Mesodermal cell (in vitro differentiated cells): Measurements from ENCODE around the gene GDPGP1.

Source experiments
- H3K27ac ChIP-seq: 2 replicates; pipeline ENCODE4 v1.7.0; 2013; ENCODE audit warnings: mild to moderate bottlenecking, low read depth, low read length, moderate library complexity; ENCODE audit not compliant: severe bottlenecking
- H3K36me3 ChIP-seq: 2 replicates; pipeline ENCODE4 v1.7.1; 2013; ENCODE audit warnings: mild to moderate bottlenecking, low read length, moderate library complexity; ENCODE audit not compliant: control insufficient read depth, insufficient read depth
- H3K4me1 ChIP-seq: one replicate; pipeline ENCODE4 v1.7.1; 2013; ENCODE audit warnings: mild to moderate bottlenecking, low read length; ENCODE audit not compliant: insufficient read depth, control insufficient read depth, poor library complexity, severe bottlenecking
- H3K4me3 ChIP-seq: 2 replicates; pipeline ENCODE4 v1.7.0; 2013; ENCODE audit warnings: low read length, control low read depth, mild to moderate bottlenecking; ENCODE audit not compliant: insufficient read depth, poor library complexity, severe bottlenecking; ENCODE audit errors: extremely low read depth
- H3K9me3 ChIP-seq: 2 replicates; pipeline ENCODE4 v1.7.1; 2013; ENCODE audit warnings: mild to moderate bottlenecking, low read length, moderate library complexity; ENCODE audit not compliant: control insufficient read depth
- WGBS, 2 experiments: methylation state at CpG; one replicate each; pipeline ENCODE4 v1.1.5; 2013; ENCODE audit warnings: missing lambda C conversion rate in 2 of 2; ENCODE audit not compliant: insufficient coverage in 2 of 2; 5-methylcytosine and 5-hydroxymethylcytosine counted together

The GDPGP1 gene

DNA sequence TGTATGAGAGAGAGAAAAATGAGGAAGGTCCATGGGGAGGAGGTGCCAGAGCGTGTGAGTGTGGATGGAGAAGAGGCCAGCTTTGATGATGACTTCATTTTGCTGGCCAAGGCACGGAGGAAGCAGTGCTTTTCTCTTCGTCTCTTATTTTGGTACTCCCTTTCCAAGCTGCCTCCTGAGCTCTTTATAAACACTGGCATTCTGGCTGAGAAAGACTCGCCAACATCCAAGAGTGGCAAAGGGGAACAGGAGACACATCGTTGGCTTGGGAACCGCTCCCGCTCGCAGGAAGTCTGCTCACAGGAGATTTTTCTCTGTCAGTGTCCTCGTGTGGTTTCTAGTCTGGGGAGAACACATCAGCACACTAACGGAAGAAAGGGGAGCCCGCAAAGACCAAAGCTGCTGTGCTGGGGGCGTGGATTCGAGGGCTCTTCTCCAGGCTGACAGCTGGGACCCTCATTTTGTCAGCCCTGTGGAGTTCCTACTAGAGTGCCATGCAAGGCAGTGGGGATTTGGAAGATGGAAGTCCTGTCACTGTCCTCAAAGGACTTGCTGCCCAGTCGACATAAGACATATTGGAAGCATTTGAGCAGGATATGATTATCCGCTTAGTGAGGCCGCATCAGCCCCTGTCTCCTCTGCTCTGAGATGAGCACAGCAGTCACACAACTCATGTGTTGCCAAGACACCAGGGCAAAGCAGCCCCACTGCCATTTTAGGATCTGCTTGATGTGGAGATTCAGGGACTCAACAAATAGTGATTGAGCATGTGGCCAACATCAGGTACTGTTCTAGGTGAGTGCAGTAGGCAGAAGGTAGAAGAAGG, 40.8 kb upstream of the GDPGP1 start:
- no peak overlapping the region for H3K27ac ChIP-seq
- H3K4me1 ChIP-seq, result no peaks in the 10 kb centered on the region
- WGBS, 2 experiments, result 94 to 95% methylated on average over 16 of the region's 16 CpGs
- no peak overlapping the region for H3K4me3 ChIP-seq
- H3K9me3 ChIP-seq, result no peaks in the 10 kb centered on the region
- no peaks in the 10 kb centered on the region for H3K36me3 ChIP-seq

DNA sequence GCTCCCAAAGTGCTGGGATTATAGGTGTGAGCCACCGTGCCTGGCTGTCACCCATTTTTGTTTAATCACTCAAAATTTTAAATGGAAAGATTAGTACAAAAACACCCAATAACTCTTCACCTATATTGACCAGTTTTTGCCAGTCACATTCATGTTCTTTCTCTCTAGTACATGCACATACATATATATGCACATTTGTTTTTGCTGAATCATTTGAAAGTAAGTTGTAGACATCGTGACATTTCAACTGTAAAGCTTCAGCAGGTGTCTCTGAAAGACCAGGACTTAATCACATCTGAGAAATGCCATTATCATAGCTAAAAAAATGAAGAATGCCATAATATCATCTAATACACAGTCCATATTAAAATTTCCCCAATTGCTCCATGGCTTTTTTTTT, 39.4 kb upstream of the GDPGP1 start:
- whole genome bisulfite sequencing, 2 experiments, result 83 to 100% methylated on average over 1 of the region's 2 CpGs

GRCh38 chr15:90200534-90201129, 33.4 kb upstream of the GDPGP1 start:
- H3K27ac ChIP-seq, result peak overlapping the region; percentile 57
- no peaks in the 10 kb centered on the region for H3K9me3 ChIP-seq
- H3K36me3 ChIP-seq, result peaks cover 9% of the 10 kb centered on the region
- WGBS, 2 experiments, result 10 to 17% methylated on average over 10 to 16 of the region's 24 CpGs
- peaks cover 4% of the 10 kb centered on the region for H3K4me1 ChIP-seq
- peak overlapping the region; percentile 86 for H3K4me3 ChIP-seq

More for the DNA sequence above, 39.4 kb upstream of the GDPGP1 start:
- Histone ChIP-seq H3K36me3 (no peaks in the 10 kb centered on the region), H3K4me3 (no peak overlapping the region), H3K27ac (no peak overlapping the region), H3K9me3 (no peaks in the 10 kb centered on the region), H3K4me1 (no peaks in the 10 kb centered on the region)

DNA sequence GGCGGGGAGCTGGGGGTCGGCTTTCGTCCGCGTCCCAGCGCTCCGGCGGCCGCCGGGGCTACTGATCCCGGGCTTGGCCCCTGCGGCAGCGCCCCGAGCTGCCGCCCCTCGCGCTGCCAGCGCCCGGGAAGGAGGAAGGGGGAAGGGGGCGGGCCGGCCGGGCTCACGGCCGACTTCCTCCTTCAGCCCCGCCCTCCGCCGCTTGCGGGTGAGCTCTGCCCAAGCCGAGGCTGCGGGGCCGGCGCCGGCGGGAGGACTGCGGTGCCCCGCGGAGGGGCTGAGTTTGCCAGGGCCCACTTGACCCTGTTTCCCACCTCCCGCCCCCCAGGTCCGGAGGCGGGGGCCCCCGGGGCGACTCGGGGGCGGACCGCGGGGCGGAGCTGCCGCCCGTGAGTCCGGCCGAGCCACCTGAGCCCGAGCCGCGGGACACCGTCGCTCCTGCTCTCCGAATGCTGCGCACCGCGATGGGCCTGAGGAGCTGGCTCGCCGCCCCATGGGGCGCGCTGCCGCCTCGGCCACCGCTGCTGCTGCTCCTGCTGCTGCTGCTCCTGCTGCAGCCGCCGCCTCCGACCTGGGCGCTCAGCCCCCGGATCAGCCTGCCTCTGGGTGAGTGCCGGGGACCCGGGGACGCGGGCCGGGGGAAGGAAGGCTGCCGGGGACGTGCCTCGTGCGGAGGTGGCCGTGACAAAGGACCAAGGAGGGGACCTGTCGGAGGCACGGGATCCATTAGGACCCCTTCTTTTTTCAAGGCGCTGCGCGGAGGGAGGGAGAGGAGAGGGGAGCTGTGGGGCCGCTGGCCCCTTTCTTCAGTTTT, 32.7 kb upstream of the GDPGP1 start, which contains the start of gene SEMA4B:
Gene SEMA4B, plus strand, starts transcription at position 201 of the 814 bp plus-strand sequence. Its CDS starts 249 bp downstream, at position 450.
- H3K9me3 ChIP-seq, result no peaks in the 10 kb centered on the region
- H3K4me3 ChIP-seq, result peak within 1 kb of the TSS; percentile 86
- WGBS, 2 experiments, result 0 to 1% methylated on average over 42 to 60 of the region's 88 CpGs
- H3K4me1 ChIP-seq, result peaks cover 4% of the 10 kb centered on the region
- H3K36me3 ChIP-seq, result peaks cover 9% of the 10 kb centered on the region
- H3K27ac ChIP-seq, result peak within 1 kb of the TSS; percentile 57

DNA sequence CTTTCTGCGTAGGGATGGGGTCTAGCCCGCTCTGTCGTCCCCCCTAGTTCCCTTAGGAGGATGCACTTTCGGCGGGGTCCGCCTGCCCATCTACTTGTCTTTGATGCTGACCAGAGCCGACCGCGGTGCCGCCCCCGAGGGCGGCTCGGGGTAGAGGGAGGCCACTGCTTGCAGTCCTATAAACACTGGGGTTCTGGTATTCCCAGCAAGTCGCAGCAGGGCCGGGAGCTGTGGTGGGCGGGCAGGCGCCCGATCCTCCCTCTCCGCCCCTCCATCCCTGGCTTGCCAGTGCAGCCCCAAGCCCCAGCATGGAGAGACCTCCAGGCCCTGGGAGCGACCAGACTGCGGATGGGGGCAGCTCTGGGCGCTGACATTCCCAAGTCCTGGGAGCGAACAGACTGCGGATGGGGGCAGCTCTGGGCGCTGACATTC, 32.0 kb upstream of the GDPGP1 start:
- Histone ChIP-seq H3K27ac (no peak overlapping the region), H3K4me3 (peak overlapping the region; percentile 86), H3K36me3 (peaks cover 13% of the 10 kb centered on the region), H3K9me3 (no peaks in the 10 kb centered on the region), H3K4me1 (peaks cover 4% of the 10 kb centered on the region)
- 0% methylated on average over 16 to 22 of the region's 25 CpGs for WGBS, 2 experiments

- Histone ChIP-seq H3K9me3 (no peaks in the 10 kb centered on the region), H3K4me3 (no peak overlapping the region), H3K36me3 (peaks cover 19% of the 10 kb centered on the region), H3K27ac (no peak overlapping the region), H3K4me1 (peaks cover 4% of the 10 kb centered on the region)
- WGBS, 2 experiments, result 93 to 96% methylated on average over 4 of the region's 4 CpGs
Observed at GRCh38 chr15:90202929-90203328, 31.1 kb upstream of the GDPGP1 start.

DNA sequence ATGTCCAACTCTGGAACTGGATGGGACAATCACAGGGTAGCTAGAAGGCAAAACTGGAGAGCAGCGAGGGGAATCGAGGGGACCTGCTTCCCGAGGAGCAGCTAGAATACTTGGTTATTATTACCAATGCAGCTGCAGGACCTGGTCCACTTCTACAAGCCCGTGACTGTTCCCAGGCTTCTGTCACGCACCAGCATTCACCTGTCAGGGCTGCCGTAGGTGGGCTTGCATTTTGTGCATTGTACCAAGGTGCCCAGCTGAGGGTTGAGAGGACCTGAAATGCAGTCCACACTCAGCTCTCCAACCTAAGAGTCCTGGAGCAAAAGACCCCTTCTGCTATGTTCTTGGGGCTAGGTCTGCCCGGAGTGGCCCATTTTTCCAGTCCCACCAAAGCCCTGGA, 30.5 kb upstream of the GDPGP1 start:
- Histone ChIP-seq H3K4me3 (no peak overlapping the region), H3K27ac (no peak overlapping the region), H3K4me1 (peaks cover 4% of the 10 kb centered on the region), H3K9me3 (no peaks in the 10 kb centered on the region), H3K36me3 (peaks cover 19% of the 10 kb centered on the region)
- WGBS, 2 experiments, result 91 to 98% methylated on average over 7 of the region's 7 CpGs

- H3K27ac ChIP-seq, result no peak overlapping the region
- peaks cover 19% of the 10 kb centered on the region for H3K36me3 ChIP-seq
- no peak overlapping the region for H3K4me3 ChIP-seq
- H3K4me1 ChIP-seq, result peaks cover 4% of the 10 kb centered on the region
- H3K9me3 ChIP-seq, result no peaks in the 10 kb centered on the region
- 82 to 89% methylated on average over 5 to 6 of the region's 8 CpGs for WGBS, 2 experiments
Observed at GRCh38 chr15:90203922-90204321, 30.1 kb upstream of the GDPGP1 start.

- Histone ChIP-seq H3K36me3 (peaks cover 19% of the 10 kb centered on the region), H3K4me1 (peaks cover 4% of the 10 kb centered on the region), H3K4me3 (no peak overlapping the region), H3K9me3 (no peaks in the 10 kb centered on the region), H3K27ac (no peak overlapping the region)
- 91 to 97% methylated on average over 10 of the region's 10 CpGs for WGBS, 2 experiments
Observed at GRCh38 chr15:90205050-90205848, 28.8 kb upstream of the GDPGP1 start.

GRCh38 chr15:90205886-90206285, 28.1 kb upstream of the GDPGP1 start:
- no peak overlapping the region for H3K4me3 ChIP-seq
- H3K27ac ChIP-seq, result no peak overlapping the region
- peaks cover 19% of the 10 kb centered on the region for H3K36me3 ChIP-seq
- 88 to 98% methylated on average over 5 of the region's 5 CpGs for WGBS, 2 experiments
- no peaks in the 10 kb centered on the region for H3K9me3 ChIP-seq
- peaks cover 4% of the 10 kb centered on the region for H3K4me1 ChIP-seq
